Vagina (tissue), 2 donors: Measurements from ENCODE around the gene HNRNPH1.

ENCODE experiments used
- CTCF ChIP-seq, 3 experiments: fragments of 450-650 bp in 2 of 3; fragments of 200-600 bp in 1 of 3; sonication (generic) in 1 of 3; IDR thresholded peaks; one replicate each; pipeline ENCODE4 v1.5.1; 2017 to 2019; ENCODE audit warnings: antibody characterized with exemption in 3 of 3, mild to moderate bottlenecking in 2 of 3, moderate library complexity in 2 of 3
- POLR2A ChIP-seq, 2 donors: fragments of 450-650 bp; IDR thresholded peaks; one replicate each; pipeline ENCODE4 v1.6.1; 2017; ENCODE audit warnings: antibody characterized with exemption in 2 of 2, mild to moderate bottlenecking in 2 of 2, moderate library complexity in 2 of 2
- POLR2AphosphoS5 ChIP-seq, 2 donors: sonication (generic); formaldehyde crosslinking; IDR thresholded peaks; one replicate each; pipeline ENCODE4 v1.9.0; 2017; ENCODE audit warnings: antibody characterized with exemption in 2 of 2, mild to moderate bottlenecking in 2 of 2, low read depth in 1 of 2; ENCODE audit not compliant: insufficient read depth in 1 of 2

GRCh38 chr5:179619776-179620175 is 3.7 kb downstream of the HNRNPH1 start:
- TF ChIP-seq CTCF (IDR thresholded peaks at IDR 0.05), result no peak
- TF ChIP-seq POLR2AphosphoS5 (IDR thresholded peaks at IDR 0.05; ENCODE audit: insufficient read depth in 1 of 2, low read depth in 1 of 2), result no peak
- no peak for TF ChIP-seq POLR2A (IDR thresholded peaks at IDR 0.05)
